GM12878 (cell line): ENCODE measurements around the gene DNAJC18. TPM values are rescaled to one million over a fixed set of nuclear protein-coding genes. Genes with fewer than 3 reads are reported as not detected.

Experiments used
- ATAC-seq: fragments of 200-7000 bp; cut with Tn5 transposase; 3 replicates; pipeline ENCODE4 v1.9.1; 2020; ENCODE audit warnings: mild to moderate bottlenecking, moderate library complexity
- BruUV-seq: library from RNA; stranded (reverse); fragments of 400-500 nt; replicated peaks from 2 replicates; lab custom pipeline; 2021; lab: Mats Ljungman, UMichigan
- CTCF ChIA-PET: fragments of 300-600 bp; sonication (Branson Sonifier 250); formaldehyde crosslinking; extraction: SDS; loops from one replicate; lab custom pipeline; 2021; ENCODE audit warnings: inconsistent platforms; lab: Yijun Ruan, JAX
- POLR2A ChIA-PET: fragments of 350-600 bp; formaldehyde crosslinking; extraction: SDS; loops from one replicate; lab custom pipeline; 2021; ENCODE audit warnings: inconsistent platforms; lab: Charles Lee
- RAD21 ChIA-PET: fragments of 300-600 bp; sonication (Branson Sonifier 250); formaldehyde crosslinking; loops from one replicate; lab custom pipeline; 2023; ENCODE audit warnings: antibody characterized with exemption; ENCODE audit not compliant: unreplicated experiment; lab: Charles Lee
- SMC1A ChIA-PET: fragments of 300-600 bp; sonication (Branson Sonifier 250); formaldehyde crosslinking; loops from one replicate; lab custom pipeline; 2023; ENCODE audit not compliant: unreplicated experiment, uncharacterized antibody; lab: Charles Lee
- DNase-seq: peaks from one replicate; pipeline ENCODE4 v3.0.0-alpha.2; 2011; ENCODE audit warnings: low read depth, low spot score
- FAIRE-seq: peaks from 3 replicates; lab custom pipeline; 2011; peaks lifted over from hg19 to GRCh38; lab: Jason Lieb, UNC
- H2AFZ ChIP-seq: 2 replicates; pipeline ENCODE4 v1.6.0; 2011; ENCODE audit warnings: low read depth, low read length, control low read depth; ENCODE audit not compliant: control insufficient read depth
- H3K27ac ChIP-seq: 2 replicates; pipeline ENCODE4 v1.5.1; 2011; ENCODE audit warnings: control low read depth; ENCODE audit not compliant: control insufficient read depth, insufficient read depth
- H3K27me3 ChIP-seq, 2 experiments: replicated peaks in 1 of 2; 2 replicates each; pipeline versions ENCODE4 v1.6.0 to v1.6.1; 2011; ENCODE audit warnings: low read length in 1 of 2; ENCODE audit not compliant: control insufficient read depth in 2 of 2, insufficient read depth in 2 of 2
- H3K36me3 ChIP-seq, 2 experiments: 2 replicates each; pipeline ENCODE4 v1.5.1; 2011; ENCODE audit warnings: low read length in 1 of 2; ENCODE audit not compliant: control insufficient read depth in 2 of 2, insufficient read depth in 2 of 2
- H3K4me1 ChIP-seq: 2 replicates; pipeline ENCODE4 v1.6.1; 2011; ENCODE audit warnings: mild to moderate bottlenecking, low read length, moderate library complexity, mixed read lengths; ENCODE audit not compliant: control insufficient read depth, insufficient read depth
- H3K4me2 ChIP-seq: 2 replicates; pipeline ENCODE4 v1.6.0; 2011; ENCODE audit warnings: control low read depth; ENCODE audit not compliant: control insufficient read depth, insufficient read depth
- H3K4me3 ChIP-seq: fragments of 200-600 bp; sonication (generic); 2 replicates; pipeline ENCODE4 v1.5.1; 2016
- H3K79me2 ChIP-seq: 2 replicates; pipeline ENCODE4 v1.6.0; 2011; ENCODE audit warnings: low read length; ENCODE audit not compliant: control insufficient read depth, insufficient read depth
- H3K9ac ChIP-seq: 2 replicates; pipeline ENCODE4 v1.8.0; 2011; ENCODE audit warnings: low read length, control low read depth, mixed read lengths; ENCODE audit not compliant: control insufficient read depth, insufficient read depth
- H3K9me3 ChIP-seq: replicated peaks from 3 replicates; pipeline ENCODE4 v1.5.1; 2011; ENCODE audit warnings: mild to moderate bottlenecking, low read length; ENCODE audit not compliant: control insufficient read depth, insufficient read depth
- H4K20me1 ChIP-seq: 2 replicates; pipeline ENCODE4 v1.6.0; 2011; ENCODE audit not compliant: control insufficient read depth, insufficient read depth
- ATF2 ChIP-seq: IDR thresholded peaks from 2 replicates; pipeline ENCODE4 v1.6.1; 2012; ENCODE audit warnings: low read length, inconsistent platforms
- CREM ChIP-seq: IDR thresholded peaks from 2 replicates; pipeline ENCODE4 v1.6.1; 2014; ENCODE audit warnings: antibody characterized with exemption, low read depth
- IKZF1 ChIP-seq: fragments of 450-650 bp; conservative IDR thresholded peaks from 2 replicates; pipeline ENCODE4 v1.6.1; 2017; ENCODE audit warnings: antibody characterized with exemption, mild to moderate bottlenecking
- IKZF2 ChIP-seq, 2 experiments: fragments of 450-650 bp; IDR thresholded peaks; 2 replicates each; pipeline ENCODE4 v1.6.1; 2017; ENCODE audit warnings: mild to moderate bottlenecking in 2 of 2, moderate library complexity in 2 of 2
- MAX ChIP-seq: IDR thresholded peaks from 2 replicates; pipeline ENCODE4 v1.6.1; 2012; ENCODE audit warnings: low read depth, low read length, improper control_type of control experiment
- TAF1 ChIP-seq: IDR thresholded peaks from 2 replicates; pipeline ENCODE4 v1.6.1; 2011; ENCODE audit warnings: mild to moderate bottlenecking, low read depth, low read length, borderline replicate concordance
- WGBS: methylation state at CpG from one replicate; pipeline ENCODE4 v1.1.6; 2016; ENCODE audit warnings: low lambda C conversion rate; ENCODE audit not compliant: insufficient replicate concordance, insufficient coverage; ENCODE audit errors: missing lambda C conversion rate; 5-methylcytosine and 5-hydroxymethylcytosine counted together
- in situ Hi-C: fragments of 300-500 bp; cut with MboI; formaldehyde crosslinking; loops from 9 replicates; pipeline ENCODE4 v1.14.3; 2018; ENCODE audit warnings: mixed read lengths
- intact Hi-C: fragments of 100-400 bp; cut with micrococcal nuclease; formaldehyde crosslinking; loops from one replicate; pipeline ENCODE4 v1.14.2; 2022; ENCODE audit not compliant: unreplicated experiment
- polyA plus RNA-seq, 11 experiments: library from polyadenylated mRNA; depleted of rRNA in 4 of 11; unstranded in 6 of 11; stranded (reverse) in 5 of 11; fragments of >200 nt; fragmentation: Nextera tagmentation in 4 of 11; fragmentation: Illumina TruSeq in 1 of 11; extraction: Ambion mirVana in 4 of 11; extraction: Trizol in 1 of 11; gene quantifications; 1 replicate in 1 of 11; 2 replicates in 10 of 11; pipeline versions ENCODE4 v1.2.1 to v1.2.3, GENCODE V29; 2011 to 2016; ENCODE audit warnings: inconsistent platforms in 2 of 11, missing spikeins in 2 of 11, low read depth in 1 of 11
- total RNA-seq, 4 experiments: library from RNA; depleted of rRNA in 3 of 4; stranded (reverse); fragments of >200 nt in 3 of 4; fragmentation: Illumina TruSeq in 1 of 4; extraction: Trizol in 1 of 4; gene quantifications; 2 replicates each; pipeline versions ENCODE4 v1.2.1 to v1.2.3, GENCODE V29; 2013 to 2021
- TF ChIP-seq, protein P1 (sequence below): fragments of 150-350 bp; IDR thresholded peaks from 2 replicates; pipeline ENCODE4 v1.6.1; 2014; ENCODE audit warnings: mild to moderate bottlenecking, low read depth, low read length

DNAJC18 gene
- total and polyA plus RNA-seq, 10 of the 15 experiments (the other 5 are each of a cell fraction or from before 2014, with no cell fraction given) = 6.4 to 26.7 (median 17.7) TPM

DNA sequence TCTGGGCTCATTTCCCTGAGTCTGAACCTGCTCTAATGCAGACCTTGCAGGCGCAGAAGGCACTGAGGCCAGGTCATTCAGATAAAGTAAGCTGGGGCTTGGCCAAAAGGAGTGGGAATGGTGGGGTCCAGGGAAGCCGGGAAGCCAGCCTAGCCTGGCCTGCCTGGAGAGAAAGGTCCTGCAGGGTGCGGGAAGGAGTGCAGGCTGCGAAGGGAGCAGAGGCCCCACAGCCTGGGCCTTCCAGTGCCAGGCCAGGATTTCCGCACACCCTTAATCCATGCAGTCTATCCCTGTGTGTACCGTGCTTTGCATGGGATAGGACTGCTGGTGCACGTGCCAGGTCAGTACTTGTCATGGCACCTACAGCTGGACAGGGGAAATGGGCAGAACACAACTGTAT, 46.9 kb upstream of the DNAJC18 start:
- intact Hi-C loops = no loop called here
- peaks cover 7% of the 10 kb centered on the region for H3K79me2 ChIP-seq
- TF ChIP-seq TAF1 (no peak), CREM (no peak), ATF2 (no peak), IKZF1 (no peak), IKZF2 (IDR thresholded peaks at IDR 0.05) (no peak), MAX (no peak)
- TF ChIP-seq, protein P1, sequence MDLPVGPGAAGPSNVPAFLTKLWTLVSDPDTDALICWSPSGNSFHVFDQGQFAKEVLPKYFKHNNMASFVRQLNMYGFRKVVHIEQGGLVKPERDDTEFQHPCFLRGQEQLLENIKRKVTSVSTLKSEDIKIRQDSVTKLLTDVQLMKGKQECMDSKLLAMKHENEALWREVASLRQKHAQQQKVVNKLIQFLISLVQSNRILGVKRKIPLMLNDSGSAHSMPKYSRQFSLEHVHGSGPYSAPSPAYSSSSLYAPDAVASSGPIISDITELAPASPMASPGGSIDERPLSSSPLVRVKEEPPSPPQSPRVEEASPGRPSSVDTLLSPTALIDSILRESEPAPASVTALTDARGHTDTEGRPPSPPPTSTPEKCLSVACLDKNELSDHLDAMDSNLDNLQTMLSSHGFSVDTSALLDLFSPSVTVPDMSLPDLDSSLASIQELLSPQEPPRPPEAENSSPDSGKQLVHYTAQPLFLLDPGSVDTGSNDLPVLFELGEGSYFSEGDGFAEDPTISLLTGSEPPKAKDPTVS = no peak
- TF ChIP-seq, all 136 proteins: peak for 0
- RAD21 ChIA-PET = no interaction called here
- no peaks in the 10 kb centered on the region for H3K36me3 ChIP-seq
- no peak overlapping the region for H3K4me2 ChIP-seq
- WGBS = 70% methylated on average over 7 of the region's 7 CpGs
- H2AFZ ChIP-seq = no peak overlapping the region
- H3K27me3 ChIP-seq = no peaks in the 10 kb centered on the region
- BruUV-seq = no TSS peak
- in situ Hi-C loops = no loop called here
- no peak overlapping the region for H3K9ac ChIP-seq
- DNase-seq = no peak
- no peaks in the 10 kb centered on the region for H3K9me3 ChIP-seq
- FAIRE-seq = no peak
- POLR2A ChIA-PET = interaction anchor here (0.8 kb wide), 1 partner anchor 79 kb away, joined by 3 read pairs; no protein-coding TSS in a partner anchor
- H3K27ac ChIP-seq = no peak overlapping the region
- H3K4me1 ChIP-seq = peaks cover 28% of the 10 kb centered on the region
- SMC1A ChIA-PET = interaction anchor here (0.9 to 3.1 kb wide), 3 partner anchors 10 to 61 kb away, joined by 3 to 15 read pairs (median 4); no protein-coding TSS in a partner anchor
- no peak for ATAC-seq
- no peak overlapping the region for H3K4me3 ChIP-seq
- CTCF ChIA-PET = interaction anchor here (0.6 to 0.8 kb wide), 2 partner anchors 27 to 30 kb away, joined by 3 read pairs; no protein-coding TSS in a partner anchor
- H4K20me1 ChIP-seq = no peaks in the 10 kb centered on the region
